ENCODE data around the gene VTN.
A peak's percentile ranks its signal among the peaks of the same experiment; 100 is the strongest.

Gene VTN

DNA sequence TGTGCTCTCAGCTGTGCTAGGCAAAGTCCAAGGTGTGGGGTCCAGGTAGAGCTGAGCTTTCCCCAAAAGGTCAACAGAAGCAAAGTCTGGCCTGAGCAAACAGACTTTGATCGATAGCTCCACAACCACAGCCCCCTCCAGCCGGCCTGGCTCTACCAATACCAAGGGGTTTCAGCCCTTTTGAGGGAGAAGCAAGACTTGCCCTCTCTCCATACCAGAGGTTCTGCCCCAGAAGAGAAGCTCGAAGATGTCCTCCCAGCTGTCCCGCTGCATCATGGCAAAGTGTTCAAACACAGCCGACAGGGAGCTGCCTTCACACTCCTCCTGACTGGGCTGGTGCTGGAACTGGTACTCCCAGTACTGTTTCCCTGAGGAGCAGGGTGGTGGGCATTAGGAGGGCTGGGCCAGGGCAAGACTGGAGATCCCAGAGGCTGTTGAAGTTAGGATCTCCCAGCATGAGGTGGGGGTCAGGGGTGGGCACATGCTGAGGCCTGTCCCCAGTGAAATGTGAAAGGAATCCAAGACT is 1.7 kb downstream of the VTN start:
- DNase-seq: no peak

DNA sequence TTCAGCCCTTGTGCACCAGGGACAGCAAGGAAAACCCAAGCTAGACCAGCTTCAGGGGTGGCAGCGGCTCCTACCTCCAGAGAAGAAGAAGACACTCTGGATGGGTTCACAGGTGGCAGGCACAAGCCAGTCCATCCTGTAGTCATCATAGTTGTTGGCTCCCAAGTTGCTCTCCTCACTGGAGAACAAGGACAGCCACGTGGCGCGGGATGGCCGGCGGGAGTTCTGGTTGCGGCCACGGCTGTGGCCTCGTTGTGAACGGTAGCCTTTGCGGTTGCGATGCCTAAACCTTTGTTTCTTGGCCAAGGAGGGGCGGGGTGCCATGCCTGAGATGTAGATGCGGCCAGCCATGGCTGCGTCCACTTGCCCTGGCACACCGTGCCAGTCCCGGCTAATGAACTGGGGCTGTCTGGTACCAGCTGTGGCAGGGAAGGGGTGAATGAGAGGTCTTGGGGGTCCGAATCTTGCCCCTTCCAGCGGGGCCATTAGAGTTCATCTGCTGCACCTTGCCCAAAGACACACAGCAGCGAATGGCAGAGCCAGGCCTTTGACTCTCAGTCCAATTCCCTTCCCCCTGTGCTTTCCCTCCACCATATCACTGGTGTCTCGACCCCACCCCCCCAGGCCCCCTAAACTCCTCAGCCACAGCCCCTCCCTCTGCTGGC is 2.3 kb downstream of the VTN start:
- DNase-seq: no peak

DNA sequence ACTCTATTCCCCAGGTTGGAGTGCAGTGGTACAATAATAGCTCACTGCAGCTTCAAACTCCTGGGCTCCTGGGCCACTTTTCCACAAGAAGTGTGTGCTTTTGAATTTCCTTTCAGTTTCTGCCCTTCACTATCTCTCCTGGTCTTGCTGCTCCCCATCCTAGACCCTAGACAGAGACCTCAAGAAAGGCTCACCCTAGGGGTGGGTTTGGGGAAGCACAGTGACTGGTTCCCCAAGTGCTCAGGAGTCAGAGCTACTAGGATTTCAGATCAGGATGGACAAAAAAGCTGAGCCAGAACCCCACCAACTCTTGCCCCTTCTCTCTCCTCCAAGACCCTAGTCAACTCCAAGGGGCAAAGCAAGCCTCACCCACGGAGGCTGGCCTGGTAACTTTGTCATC is 3.5 kb downstream of the VTN start:
- DNase-seq: no peak

DNA sequence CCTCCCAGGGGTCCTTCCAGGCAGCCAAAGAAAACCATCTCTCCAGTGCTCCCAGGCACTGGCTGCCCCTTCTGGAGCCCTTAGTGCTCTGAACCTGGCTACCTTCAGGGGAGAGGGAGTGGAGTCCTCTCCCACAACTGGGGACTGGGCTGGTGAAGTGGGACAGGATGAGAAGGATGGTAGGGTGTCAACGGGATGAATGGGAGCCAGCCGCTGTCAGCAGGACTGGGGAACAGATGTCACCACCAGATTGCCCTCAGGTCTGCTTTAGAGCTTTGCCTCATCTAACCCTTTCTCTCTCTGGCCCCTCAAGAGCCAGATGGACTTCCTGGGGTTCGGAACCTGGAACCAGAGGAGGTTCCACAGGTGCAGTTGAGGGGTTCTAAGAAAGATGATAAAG is 4.6 kb downstream of the VTN start:
- DNase-seq: no peak

DNA sequence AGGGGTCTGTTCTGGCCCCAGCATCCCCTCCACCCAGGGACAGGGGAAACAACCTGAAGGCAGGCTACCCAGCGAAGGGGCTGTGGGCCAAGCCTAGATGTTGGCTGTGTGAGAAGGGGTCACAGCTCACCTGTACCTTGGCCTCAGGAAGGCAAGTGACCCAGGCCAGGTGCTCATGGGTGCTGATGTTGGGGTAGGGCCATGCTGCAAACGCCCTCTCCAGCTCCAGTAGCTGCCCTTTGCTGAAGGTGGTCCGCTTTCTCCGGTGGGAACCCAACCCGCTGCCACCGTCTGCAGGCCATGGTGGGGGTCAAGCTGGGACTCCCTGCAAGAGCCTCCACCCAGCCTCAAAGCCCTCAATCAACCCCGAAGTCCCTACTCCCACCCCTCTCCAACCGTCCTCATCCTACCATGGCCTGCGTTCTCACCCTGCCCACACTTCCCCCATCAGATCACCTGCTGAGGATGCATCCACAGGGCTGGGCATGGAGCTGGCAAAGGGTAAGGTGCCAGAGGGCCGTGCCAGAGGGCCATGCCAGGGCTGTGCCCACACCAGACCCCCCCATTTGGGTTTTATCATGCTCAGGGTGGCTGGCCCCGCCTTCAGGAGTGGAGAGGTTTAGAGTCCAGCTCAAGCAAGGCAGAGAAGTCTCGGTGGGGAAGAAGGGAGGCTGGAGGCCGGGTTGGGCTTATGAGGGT is 5.3 kb downstream of the VTN start, which contains the start of gene SEBOX:
SEBOX (minus strand) TSS at position 535 of the 699 bp plus-strand sequence; CDS start at position 487, 48 bp downstream.
- no peak for DNase-seq

DNA sequence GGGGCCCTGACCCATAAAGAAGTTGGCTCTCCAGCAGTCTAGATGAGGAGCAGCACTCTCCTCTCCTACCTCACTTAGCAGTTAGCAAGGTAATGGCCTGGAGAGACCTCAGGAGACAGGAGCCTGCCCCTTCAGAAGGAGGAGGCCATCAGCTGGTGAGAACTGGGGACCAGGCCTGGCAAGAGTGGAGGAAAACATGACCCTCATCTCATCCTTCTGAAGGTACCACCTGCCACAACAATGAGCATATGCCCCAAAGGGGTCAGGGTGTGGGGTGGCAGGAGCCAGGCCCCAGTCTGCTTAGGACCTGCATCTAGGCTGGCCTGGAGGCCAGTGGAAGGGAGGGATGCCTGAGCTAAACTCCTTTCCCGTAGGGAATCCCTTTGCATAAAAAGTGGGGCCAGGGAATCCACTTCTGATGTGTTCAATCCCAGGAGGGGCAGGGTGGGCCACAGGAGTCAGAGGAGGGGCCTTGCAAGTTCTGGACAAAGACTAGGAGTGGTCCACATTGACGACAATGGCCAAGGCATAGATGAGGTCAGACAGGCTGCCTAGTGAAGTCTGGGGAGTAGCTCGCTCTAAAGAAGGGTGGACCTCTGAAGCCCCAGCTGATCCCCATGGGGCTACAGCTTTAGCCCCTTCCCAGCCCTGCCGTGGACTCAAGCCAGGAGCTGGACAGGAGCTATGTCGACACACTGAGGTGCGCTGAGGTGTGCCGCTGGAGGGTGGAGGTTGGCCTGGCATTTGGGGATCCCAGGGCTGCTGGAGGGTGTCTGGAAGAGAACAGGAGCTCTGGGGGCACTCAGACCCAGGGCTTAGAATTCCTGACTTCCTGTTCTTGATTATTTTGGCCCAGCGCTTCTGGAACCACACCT is 6.1 kb downstream of the VTN start:
- DNase-seq: no peak

DNA sequence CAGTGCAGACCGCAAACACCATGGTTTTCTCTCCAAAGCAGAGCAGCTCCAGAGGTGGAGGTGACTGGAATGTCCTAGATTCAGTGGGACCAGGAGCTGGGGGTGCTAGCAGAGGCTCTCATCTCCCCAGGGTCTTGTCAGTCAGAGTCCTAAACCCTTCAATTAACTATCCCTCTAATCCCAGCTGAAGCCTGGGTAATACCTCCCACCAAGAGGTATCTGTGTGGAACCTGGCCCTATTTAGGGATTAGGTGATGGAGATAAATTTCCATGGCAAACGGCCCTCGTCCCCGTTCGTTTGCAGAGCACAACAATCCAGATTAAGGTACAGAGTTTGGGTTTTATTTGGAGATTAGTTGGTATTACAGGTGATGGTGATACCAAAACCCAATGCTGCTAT is 6.9 kb downstream of the VTN start:
- no peak for DNase-seq

DNA sequence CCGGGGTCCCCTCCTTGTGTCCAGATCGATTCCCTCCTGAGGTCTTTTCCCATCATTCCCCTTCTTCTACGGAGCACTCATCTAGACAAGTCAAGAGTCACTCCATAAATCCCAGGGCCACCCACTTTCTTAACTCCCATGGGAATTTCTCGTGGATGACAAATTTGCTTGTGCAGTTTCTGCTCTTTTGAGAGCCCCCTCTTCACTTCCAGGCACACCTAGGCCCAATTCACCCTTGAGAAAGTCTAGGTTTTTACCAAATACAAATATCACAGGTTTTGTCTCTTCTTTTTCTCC is 12.3 kb downstream of the VTN start:
- DNase-seq: no peak

DNA sequence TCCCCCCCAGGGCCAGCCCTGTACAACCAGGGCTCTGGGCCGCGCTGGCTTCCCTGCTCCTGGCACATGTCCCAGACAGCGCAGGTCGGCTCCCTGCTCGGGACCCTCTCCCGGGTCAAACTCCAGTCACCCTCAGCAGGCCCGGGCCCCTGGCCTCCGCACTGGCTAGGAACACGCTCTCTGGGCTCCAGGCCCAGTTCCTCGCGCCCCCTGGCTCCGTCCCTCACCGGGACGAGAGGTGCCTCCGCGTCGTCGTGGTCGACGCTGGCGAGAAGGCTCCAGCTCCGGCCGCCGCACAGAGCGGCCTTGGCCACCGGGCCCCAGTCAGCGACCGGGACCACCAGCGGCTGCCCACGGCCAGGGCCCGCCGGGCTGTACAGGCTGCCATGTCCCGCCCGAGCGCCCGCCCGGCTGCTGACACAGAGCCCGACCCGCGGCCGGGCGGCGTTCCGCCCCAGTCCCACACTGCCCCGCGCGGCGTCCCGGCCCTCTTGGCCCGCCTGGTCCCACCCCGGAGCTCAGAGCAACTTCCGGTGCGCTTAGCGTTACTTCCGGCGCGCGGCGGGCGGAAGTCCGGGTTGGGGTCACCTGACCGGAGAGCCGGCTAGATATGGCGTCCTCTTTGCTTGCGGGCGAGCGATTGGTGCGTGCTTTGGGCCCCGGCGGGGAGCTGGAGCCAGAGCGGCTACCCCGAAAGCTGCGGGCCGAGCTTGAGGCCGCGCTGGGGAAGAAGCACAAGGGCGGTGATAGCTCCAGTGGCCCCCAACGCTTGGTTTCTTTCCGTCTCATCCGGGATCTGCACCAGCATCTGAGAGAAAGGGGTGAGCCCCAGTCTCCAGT is 12.8 kb downstream of the VTN start, which contains the start of gene POLDIP2:
POLDIP2 (minus strand) TSS at position 467 of the 840 bp plus-strand sequence; CDS start at position 388, 79 bp downstream.
- peak; percentile 36 for DNase-seq

DNA sequence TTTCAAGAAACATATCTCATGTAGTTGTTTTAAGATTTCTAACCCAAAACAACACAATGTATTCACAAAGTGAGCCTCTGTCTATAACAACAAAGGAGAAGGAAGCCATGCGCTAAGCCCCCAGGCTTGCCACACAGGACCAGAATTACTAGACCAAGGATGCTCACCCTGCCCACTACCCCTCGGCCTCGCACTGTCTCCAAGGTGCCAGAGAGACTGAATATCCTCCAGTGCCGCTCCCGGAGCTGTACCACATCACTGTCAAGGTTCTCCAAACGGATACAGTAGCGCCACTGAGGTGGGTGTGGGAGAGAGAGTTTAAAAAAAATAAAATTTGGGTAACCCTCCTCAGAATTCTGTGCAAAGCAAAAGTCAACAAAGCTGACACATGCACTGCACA is 19.8 kb downstream of the VTN start:
- no peak for DNase-seq

DNA sequence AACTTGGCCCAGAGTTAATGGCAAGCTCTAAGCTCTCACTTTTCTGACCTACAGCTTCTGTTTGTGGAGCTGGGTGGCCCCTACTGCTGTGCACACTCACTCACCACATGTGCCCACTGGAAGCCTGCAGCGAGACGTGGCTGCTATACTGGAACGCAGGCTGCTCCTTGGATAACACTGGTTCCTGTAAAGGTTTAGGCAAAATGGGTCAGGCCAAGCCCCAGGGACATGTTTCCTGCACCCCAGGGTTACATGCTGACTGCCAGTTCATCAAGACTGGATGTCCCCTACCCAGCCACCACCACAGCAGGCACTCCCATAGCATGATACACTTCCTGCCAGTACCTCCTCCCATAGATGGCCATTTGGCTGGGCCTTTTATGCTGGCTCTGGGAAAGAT is 21.1 kb downstream of the VTN start:
- no peak for DNase-seq

DNA sequence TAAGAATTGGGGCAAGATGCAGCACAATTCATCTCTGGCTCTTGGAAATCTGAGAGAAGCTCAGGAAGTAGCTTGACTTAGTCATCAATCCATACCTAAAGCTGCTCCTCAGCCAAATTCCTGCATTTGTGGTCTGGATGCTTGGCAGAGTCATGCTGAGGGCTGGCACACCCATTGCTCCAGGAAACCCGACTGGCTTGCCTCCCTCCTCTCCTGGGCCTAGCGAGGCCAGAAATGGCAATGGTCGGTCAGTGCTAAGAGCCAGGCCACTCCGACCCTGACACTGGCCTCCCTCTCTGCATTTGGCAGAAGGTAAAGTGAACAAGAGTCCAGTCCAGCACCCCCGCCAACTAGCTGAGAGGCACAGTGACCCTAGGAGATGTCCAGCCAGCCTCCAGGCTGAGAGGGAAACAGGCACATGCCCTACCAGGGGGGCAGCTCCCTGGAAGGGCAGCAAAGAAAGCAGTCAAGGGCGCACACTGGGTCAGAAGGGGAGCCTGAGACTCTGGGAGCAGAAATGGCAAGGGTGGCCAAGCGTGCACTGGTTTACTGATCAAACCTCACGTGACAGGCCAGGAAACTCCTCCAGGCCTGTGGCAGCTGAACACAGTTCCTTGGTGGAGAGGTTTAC is 22.7 kb downstream of the VTN start:
- no peak for DNase-seq

DNA sequence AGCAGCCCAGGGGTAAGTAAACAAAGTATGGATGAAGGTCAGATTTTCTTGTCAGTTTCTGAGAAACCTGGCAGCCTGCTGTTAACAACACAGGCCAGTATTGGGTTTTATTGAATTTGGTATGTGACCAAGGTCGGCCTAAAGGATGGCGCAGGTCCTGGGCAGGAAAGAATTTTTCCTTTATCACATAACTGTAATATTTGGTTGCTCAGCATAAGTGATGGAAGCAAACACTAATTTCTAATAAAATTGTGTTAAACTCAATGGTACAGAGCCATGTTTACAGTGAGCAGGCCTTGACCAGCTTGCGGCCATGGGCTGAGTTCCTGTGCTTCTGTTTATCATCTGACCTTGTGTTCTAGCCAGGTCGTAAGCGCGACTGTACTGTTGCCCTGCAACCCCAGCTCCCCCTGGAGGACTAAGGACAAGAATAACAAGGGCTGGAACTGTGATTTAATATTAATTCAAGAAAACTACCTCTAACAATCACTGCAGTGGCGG is 23.3 kb downstream of the VTN start:
- DNase-seq: no peak

DNA sequence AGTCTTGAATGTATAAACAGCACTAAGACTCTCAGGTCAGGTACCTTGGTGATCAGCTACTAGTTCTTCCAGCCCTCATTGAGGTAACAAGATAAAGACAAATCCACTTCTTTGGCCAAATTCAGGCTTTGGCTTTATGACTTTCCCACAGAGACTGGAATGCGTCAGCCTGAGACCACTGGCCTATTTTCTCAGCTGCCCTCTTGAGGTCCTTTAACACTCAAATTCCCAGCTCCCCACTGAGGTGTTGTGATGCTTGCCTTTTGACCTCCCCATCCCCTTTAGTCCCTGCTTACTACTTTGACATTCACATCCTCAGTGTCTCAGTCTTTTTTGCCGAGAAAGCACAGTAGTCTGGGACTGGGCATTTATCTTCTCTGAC is 23.9 kb downstream of the VTN start:
- no peak for DNase-seq

DNA sequence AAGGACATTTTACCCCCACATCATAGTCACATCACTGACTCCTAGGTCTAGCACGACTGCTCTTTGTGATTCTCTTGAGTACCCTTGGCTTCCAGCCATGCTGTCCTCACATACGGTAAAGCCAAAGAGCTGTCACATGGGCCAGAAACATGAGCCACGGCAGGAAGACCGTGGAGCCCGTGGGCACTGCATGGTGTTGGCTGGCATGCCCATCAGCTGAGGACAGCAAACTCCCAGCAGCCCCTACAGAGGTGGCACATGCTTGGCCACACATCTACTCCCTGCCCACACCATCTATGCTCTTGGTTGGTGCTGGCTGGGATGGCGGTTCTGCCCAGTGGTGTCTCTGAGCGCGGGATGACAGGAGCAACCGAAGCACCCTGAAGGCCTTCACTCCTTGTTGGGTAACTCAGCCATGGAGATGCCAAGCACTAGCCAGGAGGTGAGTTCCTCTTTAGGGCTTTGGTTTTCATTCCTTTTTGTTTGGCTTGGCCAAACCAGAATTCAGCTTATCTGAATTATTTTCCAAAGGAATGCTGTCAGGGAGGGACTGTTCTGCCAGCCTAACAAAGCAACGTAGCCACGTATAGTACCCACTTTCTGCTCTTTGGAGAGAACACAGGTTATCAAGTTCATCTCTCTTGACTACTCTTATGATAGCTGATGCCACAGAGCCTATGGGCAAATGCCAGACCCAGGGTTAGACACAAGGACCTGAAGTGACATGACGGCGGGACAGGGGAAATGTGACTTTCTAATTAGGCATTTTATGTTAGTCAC is 24.5 kb downstream of the VTN start:
- no peak for DNase-seq

DNA sequence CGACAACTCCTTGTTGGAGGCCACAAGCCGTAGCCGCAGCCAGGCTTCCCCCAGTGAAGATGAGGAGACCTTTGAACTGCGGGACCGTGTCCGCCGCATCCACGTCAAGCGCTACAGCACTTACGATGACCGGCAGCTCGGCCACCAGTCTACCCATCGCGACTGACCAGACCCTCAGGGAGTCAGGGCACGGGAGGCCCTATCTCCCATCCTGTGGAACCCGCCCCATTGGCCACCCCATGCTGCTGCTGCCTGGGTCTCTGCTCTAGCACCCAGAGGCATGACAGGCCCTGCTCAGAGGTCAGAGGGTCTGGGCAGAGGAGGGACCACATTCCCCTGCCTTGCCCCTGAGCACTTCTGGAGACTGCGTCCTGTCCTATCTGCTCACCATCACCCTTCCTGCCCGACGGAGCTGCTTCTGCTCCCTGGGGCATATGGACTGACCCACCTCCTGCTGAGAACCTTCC is 25.6 kb downstream of the VTN start:
- DNase-seq: no peak

DNA sequence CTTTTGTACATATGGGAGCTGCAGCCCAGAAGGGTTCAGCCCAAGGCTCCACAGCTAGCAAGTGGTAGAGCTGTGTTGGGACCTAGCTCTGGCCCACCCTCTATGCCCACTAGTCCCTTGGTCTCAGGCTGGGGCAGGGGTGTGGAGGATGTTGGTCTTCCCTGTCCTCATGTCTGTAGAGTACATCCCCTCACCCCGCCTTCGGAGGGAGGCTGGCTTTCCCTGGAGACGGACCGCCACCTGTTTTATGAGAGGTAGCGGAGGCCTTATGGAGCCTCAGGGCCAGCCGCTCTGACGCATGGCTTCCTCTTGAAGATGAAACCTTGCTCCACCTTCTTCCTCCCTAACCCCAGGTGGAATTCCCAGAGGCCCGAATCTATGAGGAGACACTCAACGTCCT is 26.1 kb downstream of the VTN start:
- no peak for DNase-seq

DNA sequence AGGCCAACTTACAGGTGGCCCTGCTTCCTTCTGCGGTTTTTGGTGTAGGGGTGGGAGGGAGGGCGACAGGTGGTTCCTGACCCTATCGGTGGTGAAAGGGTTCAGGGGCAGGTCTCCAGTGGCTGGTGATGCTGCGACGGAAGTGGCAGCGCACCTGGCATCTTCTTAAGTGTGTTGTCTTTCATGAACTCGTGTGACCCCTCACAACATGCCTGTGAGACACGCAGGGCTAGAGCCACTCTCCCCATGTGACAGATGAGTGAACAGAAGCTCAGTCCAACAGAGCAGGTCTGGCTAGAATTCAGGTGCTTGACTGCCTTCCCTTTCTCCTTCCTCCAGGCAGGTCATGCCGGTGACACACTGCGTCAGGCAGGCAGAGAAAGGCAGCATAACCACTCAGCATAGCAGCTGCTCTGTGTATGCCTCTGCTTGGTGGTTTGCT is 26.6 kb downstream of the VTN start:
- no peak for DNase-seq

DNA sequence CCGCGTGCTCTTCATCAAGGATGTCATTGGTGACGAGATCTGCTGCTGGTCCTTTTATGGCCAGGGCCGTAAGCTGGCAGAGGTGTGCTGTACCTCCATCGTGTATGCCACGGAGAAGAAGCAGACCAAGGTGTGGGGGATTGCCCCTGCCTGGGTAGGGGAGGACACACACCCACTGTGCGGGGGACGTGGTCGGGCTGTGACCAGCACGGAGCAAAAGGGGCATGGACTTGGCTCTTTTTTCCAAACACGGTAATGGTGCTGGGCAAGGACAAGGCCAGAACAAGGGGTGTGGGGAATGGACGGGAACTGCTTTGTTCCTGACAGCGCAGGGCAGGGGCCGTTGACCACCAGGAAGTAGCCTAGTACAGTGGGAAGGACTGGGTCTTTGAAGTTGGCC is 27.8 kb downstream of the VTN start:
- no peak for DNase-seq

DNA sequence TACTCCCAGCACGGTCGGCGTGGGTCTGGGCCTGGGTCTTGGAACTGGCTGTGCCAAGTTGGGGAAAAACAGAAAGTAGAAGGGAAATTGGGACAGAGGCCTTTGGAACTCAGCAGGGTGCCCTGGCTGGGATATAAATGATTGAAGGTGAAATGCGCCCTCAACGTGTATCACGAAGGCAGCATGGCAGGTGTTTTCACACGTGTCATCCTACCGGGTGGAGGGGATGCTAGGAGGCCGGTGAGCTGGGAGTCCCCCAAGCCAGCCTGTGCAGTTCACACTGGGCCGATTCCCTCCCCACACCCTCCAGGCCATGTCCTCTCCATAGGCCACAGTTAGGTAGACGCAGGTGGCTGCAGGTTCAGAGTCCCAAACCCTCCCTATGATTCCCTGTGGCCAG is 28.6 kb downstream of the VTN start:
- no peak for DNase-seq

DNA sequence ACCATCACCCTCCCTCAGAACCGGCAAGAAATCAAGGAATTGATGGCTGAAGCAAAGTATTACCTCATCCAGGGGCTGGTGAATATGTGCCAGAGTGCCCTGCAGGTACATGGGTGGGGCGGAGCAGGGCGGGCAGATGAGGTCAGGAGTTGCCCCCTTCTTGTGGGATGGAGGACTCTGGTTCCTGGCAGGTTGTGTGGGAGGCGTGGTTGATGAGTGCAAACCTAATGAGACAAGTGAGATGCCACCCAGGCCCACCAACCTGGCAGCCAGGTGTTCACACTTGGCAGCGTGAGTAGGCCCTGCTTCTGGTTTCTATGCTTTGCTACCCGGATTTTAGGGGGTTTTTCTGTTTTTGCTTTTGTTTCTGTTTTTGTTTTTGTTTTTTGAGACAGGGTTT is 29.7 kb downstream of the VTN start:
- no peak for DNase-seq
